AG08396 (cell line): Measurements from ENCODE around the gene NEURL3.

ENCODE experiments used
- DNase-seq: peaks from one replicate; pipeline ENCODE4 v3.0.0; 2012; ENCODE audit warnings: low spot score, mixed read lengths

The NEURL3 gene

DNA sequence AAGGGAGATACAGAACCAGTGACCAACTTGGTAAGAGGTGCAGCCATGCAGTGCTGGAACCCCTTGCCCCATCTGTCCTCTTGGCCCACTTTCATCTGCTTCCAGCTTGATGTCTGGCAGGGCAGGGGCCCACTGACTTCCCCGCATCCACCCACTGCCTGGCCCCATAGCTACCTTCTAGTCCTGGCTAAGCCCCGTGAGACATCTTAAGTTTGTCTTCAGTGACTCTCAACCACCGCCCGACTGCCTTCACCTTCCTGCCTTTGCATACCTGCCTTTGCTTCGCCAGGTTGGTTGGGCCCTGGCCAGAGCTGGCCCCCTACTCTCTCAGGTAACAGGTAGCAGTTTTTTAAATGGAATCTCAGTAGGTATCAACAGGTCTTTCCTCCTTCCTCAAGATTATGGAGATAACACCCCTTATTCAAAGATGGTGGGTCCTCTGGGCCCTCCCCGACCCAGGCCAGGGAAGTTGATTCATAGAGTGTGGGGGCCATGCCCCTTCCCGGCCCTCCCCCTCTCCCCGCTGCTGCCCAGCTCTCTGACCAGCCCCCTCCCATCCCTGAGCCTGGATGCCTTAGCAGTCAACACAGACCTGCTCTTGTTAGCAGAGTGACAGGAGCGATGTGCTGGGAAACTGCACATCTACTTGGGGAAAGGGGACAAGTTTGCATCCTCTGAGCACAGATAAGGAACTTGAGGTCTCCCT is 34.2 kb upstream of the NEURL3 start:
- DNase-seq = no peak

DNA sequence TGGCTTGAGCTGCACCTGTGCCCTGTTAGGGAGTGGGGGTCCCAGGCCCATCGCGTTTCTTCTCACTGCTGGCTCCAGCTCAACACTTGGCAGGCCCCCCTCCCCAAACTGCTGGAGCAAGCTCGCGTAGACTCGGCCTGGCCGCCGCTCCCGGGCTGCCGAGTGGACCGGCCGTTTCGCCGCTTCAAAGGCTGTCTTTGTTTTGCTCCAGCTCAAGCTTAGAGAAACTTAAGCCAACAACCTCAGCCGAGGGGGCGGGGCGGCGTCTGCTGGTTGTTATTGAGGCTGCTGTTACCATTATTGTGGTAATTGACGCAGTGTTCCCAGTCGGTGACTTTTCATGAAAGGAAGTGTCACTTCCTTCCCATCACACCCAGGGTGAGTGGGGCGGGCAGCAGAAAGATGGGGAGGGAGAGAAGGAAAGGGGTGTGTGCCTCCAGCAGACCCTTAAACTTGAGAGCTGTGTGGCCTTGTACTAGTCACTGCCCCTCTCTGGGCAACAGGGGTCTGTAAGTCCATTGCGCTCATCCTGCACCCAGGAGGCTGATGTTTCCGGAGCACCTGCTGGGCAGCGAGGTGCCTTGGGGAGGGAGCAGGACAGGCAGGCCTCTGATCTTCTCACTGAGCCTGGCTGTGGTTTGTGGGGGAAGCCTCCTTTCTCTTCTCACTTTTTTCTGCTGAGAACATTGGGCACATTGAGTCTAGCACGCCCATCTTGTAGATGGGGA is 33.5 kb upstream of the NEURL3 start:
- DNase-seq = no peak

DNA sequence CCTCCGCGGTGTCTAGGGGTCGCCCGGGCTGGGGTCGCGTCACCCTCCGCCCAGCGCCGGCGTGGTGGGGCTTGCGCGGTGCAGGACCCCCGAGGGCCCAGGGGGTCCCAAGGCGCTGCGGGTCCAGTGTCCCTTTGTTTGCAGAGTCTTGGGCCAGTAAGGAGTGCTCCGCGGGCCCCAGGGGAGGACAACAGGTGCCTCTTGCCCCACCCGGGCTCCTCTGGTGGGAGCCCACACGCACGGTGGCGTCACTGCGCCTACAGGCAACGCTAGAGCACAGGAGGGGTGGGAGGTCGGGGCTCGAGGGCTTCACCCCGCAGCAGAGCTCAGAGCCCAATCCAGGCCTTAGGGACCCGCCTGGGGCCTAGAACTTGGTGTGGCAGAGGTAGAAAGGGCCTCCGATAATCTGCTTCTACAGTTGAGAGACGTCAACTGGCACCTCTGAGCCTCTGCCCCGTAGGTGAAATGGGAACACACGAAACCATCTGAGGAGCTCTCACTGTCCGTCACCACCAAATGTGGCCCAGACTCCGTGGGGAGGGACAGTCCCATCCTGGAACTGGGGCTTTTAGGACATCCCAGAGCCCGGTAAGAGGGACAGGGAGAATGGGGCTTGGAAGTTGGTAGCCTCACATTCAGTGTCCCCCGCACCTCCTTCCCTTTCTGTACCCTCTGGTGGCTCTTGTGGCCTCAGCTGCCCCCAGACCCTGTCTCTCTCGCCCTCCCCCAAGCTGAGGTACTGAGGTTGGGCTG is 32.8 kb upstream of the NEURL3 start:
- no peak for DNase-seq

DNA sequence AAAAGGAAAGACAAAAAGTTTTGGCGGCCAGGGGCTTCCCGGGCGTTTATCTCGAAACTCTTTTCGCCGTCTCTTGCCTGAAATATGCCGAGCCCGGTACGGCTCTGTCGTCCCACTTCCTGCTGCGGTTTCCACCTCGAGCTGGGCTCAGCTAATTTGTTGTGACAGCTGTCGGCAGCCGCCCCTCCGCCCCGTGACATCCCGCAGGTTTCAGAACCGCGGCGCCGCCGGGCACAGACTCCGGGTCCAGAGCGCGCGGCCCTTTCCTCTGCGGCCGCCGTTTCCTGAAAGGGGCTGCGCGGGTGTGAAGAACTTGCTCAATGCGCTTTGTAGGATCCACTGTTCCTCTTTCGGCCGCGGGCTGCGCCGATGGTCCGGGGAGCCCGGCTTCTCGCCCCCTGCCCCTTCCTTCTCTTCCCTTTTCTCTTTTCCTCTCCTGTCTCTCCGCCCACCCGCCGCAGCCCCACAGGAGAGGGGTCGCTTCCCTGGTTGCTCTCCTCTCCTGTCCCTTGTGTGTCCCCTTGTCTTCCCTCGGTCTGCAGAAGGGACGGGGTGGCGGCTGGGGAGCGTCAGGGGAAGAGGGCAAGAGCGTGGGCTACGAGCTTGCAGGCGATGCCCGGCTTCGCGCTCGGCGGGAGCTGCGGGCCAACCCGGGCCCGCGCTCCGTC is 32.0 kb upstream of the NEURL3 start:
- DNase-seq = peak; percentile 49

DNA sequence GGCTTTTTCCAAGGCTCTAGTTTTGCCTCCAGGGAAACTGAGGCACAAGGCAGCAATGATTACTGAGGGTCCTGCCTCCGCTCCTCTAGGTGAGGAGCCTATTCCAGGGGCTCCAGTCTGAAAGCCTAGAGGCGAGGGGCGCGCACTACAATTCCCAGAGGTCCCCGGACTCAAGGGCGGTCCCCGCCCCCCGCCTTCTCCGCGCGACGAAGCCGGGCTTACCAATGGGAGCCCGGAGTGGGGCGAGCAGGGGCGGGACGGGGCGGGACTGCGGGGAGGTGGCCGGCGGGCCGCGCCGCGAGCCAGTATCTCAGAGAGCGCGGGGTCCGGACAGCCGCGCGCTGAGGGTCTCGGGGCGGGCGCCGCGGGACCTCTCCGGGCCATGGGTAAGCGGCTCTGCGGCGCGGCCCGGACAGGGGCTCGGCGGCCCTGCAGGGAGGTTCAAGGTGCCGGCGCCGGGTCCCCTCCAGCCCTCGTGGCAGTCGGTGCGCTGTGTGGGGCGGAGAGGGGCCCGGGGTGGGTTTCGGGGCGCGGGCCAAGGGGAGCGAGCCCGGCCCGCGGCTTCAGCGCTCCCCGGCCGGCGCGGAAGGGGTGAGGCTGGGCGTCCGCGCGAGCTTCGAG is 31.4 kb upstream of the NEURL3 start, which contains the start of gene ARID5A:
Gene ARID5A (plus strand): TSS at position 308 of the 621 bp plus-strand sequence. CDS start 75 bp downstream, at position 383.
- DNase-seq = peak; percentile 94

DNA sequence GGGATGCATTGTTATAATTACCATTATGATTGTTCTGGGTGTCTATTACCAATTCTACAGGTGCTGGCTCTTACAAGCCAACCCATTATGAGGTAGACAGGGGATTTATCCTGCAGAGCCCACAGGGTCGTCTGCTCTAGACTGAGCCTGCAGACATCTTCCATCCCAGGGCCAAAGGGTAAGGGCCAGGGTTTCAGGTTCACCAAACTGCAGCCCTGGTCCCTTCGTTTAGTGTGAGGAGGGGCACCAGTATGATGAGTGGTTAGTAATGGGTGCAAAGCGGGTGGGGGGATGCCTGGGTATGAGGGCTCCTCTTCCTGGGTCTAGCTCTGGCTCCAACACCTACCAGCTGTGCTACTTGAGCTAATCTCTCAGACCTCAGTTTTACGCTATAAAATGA is 30.2 kb upstream of the NEURL3 start:
- DNase-seq = no peak

DNA sequence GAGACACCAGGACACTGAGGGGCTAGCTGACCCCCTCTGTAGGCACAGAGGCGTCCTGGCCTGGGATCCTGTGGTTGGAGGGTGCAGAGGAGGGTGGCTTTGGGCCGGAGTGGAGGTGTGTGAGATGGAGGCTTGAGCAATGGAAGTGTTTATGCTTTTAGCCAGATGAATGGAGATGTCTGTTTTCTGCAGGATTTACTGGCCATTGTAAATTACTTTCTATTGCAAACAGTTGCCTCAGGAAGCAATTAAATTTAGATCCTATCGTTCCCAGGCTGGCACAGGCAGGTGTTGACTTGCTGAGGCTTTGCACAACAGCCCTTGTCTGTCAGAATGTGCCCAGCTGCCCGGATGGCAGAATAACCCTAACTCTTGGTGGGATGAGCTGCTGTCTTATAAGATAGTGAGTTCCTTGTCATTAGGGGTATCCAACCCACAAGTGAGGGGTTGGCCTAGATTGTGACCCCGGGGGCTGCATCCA is 29.6 kb upstream of the NEURL3 start:
- DNase-seq = no peak

DNA sequence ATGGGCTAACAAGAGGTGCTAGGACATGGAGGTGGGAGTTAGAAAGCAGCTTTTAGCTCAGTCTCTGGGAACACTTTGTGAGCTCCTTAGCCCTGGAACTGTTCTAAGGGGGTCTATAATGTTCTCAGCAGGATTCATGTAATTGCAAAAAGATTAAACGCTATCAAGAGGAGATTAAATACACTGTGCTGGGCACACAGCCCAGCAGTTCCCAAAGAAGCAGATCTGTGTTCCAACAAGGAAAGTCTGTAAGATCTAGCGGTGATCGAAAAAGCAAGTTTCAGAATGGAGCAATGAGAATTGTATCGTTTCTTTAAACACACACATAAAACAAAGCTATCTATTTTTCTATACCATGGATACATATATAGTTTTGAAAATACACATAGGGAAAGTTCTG is 29.0 kb upstream of the NEURL3 start:
- DNase-seq = no peak

DNA sequence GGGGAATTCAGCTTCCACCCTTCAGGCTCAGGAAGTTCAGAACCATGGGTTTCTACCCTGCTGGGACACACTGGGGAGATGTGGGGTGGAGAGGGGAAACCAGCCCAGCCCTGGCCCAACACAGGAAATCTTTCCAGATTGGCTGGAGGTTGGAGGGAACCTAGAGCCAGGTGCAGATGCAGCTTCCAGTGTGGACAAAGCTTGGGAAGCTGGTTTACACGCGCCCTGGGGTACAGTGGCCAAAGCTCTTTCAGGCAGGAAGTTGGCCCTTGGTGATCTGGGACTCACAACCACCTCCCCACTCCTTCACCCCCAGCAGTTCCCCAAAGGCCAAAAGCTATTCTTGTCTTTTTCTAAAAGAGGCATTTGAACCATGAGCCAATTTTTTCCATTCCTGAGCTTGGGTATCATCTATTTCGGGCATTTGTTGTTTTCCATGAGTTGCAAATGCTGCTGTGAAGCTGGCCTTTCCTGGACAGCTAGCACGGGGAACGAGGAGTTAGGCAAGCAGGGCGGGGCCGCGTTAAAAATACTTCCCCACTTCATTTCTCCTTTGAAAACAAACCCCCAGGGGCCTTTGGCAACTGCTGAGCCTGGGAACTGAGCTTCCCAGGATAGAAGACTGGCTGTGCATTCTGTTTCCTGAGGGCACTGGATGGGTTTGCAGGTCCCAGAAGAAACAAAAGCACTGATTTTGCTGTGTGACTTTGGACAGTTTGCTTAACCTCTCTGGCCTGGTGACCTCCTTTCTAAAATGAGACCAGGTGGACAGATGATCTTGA is 28.3 kb upstream of the NEURL3 start:
- DNase-seq = peak; percentile 78

DNA sequence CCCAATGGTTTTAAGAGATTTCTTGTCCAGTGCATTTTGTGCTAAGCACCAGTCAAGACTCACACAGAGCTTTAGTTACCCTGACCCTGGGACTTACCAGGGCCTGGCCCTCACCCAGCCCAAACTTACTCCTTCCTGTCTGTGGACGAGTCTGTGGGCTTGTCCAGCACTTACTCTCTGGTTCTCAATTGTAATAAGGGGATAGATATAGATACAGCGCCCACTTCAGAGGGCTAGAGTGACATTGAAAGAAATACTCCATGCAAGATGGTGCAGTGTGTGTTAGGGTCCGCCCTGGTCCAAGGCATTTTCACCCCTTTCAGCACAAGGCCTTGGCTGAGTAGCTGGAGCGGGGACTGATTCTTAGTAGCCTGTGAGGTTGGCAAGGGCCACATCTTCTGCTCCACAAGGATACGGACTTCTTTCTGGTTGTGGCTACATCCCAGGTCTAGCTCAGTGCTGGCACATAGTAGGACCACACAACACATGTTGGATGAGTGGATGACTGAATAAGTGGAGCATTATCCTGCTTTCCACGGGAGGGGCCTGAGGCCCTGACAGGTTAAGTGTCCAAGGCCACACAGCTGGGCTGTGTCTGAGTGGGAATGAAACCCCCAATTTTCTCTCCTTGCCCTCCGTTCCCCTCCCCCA is 27.6 kb upstream of the NEURL3 start:
- DNase-seq = no peak

DNA sequence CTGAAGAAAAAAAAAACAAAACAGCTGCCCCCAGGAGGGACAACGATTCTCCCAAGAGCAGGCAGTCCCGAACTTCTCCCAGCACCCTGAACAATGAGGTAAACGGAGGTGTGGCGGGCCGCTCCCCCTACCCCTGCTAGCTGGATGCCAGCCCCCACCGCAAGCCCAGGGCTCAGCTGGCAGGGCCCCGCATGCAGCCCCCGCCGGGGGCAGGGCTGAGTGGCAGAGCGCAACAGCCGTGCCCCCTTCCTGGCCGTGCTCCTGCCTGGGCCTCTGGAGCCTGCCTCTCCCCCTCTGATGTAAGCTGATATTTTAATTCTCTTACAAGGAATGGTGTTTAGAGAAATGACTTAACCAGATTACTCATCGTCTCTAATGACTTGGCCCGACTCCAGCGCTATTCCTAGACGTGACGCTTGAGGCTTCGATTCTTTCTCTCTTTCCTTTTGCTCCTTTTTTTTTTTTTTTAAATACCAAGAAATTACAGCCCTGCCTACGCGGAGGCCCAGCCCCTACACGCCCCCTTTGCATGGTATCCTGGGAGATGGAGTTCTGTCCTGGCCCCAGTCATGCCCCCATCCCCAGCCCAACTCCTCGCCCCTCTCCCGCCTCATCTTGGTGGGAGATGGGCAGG is 26.8 kb upstream of the NEURL3 start:
- DNase-seq = peak; percentile 94

DNA sequence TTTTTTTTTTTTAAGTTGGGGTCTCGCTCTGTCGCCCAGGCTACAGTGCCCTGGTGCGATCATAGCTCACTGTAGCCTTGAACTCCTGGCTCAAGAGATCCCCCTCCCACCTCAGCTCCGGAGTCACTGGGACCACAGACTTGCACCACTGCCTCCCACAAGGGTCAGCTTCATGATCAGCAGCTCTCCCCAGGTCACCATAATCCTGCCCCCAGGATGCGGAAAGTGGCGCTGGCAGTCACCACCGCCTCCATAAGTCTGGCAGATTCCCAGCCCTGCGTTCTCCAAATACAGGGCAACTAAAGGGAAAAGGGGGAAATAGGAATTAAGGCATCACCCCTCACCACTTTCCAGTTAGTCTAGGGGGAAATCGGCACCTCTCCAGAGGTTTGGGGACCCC is 26.2 kb upstream of the NEURL3 start:
- DNase-seq = no peak

DNA sequence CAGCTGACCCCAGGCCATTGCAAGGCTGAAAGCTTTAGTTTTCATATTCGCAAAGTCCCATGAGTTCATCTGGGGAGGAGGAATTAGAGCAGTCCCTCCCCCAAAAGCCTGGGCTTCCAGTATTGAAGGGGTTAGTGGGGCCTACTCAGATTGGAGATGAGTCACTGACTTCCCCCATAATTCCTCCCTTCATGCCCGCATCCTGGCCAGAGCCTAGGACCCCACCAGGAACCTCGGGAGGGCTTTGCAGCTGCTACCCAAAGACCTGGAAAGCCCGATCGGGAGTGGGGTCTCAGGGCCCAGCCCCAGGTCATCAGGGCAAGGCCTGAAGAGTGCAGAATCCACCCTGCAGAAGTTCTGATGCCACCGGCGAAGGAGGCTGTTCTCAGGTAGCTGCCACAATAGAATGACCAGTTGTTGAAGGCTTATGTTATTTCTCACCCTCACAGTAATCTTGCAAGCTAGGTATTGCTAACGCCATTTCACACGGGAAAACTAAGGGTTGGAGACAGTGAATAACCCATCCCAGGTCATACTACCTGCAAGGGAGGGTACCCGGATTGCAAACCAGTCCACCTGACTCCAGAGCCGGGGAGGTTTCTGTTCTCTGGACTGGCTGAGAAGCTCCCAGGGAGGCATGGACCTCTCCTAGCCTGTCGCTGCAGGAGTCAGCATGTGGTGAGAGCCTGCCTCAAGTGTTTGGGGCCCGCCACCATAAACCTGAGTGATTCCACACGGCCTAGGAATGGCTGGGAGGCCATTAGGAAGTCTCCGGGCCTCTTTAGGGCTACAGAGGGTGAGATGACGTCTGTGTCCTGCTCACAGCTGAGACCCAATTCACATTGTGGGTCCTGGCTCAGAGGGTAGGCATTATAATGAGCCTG is 25.6 kb upstream of the NEURL3 start:
- DNase-seq = no peak

DNA sequence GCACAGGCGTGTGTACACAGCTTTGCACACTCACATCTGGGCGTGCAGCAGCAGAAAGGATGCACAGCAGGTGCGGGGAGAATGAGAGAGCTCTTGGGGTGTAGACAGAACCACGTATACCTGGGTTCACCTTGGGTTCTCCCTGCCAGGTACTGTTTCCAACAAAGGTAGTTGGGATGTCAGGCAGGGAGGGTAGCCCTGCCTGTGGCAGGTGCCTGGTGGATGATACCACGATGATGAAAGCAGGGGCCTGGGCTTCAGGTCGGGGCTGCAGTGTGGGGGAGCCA is 24.9 kb upstream of the NEURL3 start:
- DNase-seq = no peak

DNA sequence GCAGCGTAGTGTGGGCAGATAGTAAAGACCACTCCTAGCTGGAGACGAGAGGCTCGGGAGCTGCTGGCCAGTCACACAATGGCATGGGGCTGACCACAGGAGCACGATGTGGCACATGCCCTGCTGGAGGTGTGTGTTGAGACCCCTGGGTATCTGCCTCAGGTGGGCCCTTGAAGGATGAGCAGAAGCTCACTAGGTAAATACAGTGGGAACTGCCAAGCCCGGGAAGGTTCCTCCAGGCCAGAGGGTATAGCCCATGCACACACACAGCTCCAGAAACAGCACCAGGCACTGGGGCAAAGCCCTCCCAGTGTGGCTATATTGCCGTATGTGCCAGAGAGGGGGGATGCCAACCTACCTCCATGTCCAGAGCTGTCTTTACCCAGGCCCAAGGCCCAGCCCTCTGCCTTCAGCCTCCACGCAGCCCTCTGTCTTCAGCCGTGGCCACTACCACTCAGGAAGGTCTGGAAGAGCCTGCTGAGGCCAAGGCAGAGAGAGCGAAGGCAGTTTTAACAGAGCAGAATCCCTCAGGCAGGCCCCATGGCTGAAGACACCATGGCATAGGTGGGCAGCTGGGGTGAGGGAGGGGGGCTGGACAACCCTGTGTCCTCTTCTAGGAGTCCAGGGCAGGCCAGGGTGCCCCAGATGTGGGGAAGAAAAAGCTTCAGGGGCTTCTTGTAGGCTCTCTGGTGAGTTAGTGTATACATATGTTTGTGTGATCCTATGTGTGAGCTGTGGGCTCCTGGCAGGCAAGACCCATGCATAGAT is 24.4 kb upstream of the NEURL3 start:
- DNase-seq = no peak

DNA sequence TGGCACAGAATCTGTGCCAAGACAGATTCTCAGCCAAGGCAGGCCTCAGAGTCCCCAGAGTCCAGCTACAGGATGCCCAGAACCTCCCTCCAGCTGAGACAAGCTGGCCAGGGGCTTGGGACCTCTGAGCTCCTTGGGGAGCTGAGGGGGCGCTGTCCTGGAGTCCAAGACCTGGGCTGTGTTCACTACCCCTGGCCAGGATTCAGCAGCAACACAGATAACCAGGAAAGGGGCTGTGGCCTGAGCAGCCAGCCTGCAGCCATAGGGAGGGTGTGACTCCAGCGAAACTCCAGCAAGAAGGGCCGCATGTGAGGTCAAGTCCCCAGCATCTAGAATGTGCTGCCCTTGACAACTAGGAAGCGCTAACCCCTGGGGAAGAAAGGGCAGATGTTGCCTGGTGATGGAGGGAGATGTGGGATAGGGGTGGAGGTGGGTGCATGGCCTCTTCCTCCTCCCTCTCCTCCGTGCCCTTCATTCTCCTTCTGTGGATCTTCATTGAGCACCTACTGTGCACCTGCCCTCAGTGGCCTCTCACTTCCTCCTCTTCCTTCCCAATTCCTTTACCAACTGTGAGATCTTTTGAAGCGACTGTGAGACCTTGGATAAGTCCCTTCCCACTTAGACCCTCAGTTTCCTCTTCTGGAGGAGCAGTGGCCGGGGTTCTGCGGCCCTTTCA is 23.7 kb upstream of the NEURL3 start:
- DNase-seq = no peak

DNA sequence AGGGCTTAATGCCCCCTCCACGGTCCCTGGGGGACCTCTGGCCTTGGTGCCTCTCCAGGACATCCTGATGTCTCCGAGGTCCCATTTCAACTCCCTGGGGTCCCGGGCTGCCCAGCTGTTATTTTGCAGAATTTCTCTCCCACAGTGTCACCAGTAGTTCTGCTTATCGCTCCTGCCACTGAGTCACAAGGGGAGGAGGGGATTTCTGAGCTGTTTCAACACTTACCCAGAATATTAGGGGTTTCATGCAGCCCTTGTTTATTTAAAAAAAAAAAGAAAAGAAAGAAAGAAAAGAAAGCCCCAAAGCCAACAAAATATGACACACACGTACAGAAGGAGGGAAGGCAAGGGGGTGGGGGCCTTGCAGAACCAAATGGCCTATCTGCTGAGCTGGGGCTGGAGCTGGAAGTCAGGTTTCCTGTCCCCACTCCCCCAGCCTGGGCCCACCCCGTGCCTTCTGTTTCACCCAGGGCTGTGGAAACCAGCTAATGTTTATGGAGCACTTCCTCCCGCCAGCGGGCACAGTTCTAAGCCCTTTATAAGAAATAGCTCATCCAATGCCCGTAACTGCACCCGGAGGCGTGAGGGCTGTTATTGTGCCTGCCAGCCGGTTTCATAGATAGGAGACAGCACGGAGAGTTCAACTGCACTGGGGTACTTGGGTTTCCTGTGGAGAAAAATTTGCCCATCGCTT is 23.0 kb upstream of the NEURL3 start:
- no peak for DNase-seq
